HepG2 (cell line): ENCODE results near the gene VEGFC. TPM values are rescaled to one million over a fixed set of nuclear protein-coding genes. Genes with fewer than 3 reads are reported as not detected.

Experiments used
- ATAC-seq: fragments of 200-7000 bp; cut with Tn5 transposase; 3 replicates; pipeline ENCODE4 v1.9.1; 2020; ENCODE audit warnings: mild to moderate bottlenecking, moderate library complexity
- BruUV-seq: library from RNA; stranded (reverse); fragments of 400-500 nt; replicated peaks from 2 replicates; lab custom pipeline; 2021; lab: Mats Ljungman, UMichigan
- CTCF ChIA-PET: fragments of 300-600 bp; formaldehyde crosslinking; extraction: SDS; loops from one replicate; lab custom pipeline; 2021; ENCODE audit warnings: low total read pairs, inconsistent platforms, low intra/inter-chr PET ratio; lab: Yijun Ruan, JAX
- POLR2A ChIA-PET: fragments of 350-600 bp; sonication (Branson Sonifier 250); formaldehyde crosslinking; loops from one replicate; lab custom pipeline; 2020; ENCODE audit warnings: antibody characterized with exemption, inconsistent platforms; lab: Yijun Ruan, JAX
- DNase-seq: peaks from one replicate; pipeline ENCODE4 v3.0.0-alpha.2; 2015; ENCODE audit warnings: low spot score
- FAIRE-seq: peaks from 3 replicates; lab custom pipeline; 2011; peaks lifted over from hg19 to GRCh38; lab: Jason Lieb, UNC
- H2AFZ ChIP-seq: one replicate; pipeline ENCODE4 v1.6.1; 2011; ENCODE audit warnings: low read length, inconsistent platforms
- H3K27ac ChIP-seq: fragments of 300-600 bp; 3 replicates; pipeline ENCODE4 v1.8.0; 2011; ENCODE audit warnings: mixed run types, mild to moderate bottlenecking, mixed read lengths, low read length, inconsistent platforms; ENCODE audit not compliant: insufficient read depth; ENCODE audit errors: extremely low read length
- H3K27me3 ChIP-seq, 2 experiments: fragments of 200-600 bp in 1 of 2; 2 replicates in 1 of 2; 3 replicates in 1 of 2; pipeline versions ENCODE4 v1.6.0 to v1.8.0; 2011; ENCODE audit warnings: low read length in 2 of 2, mild to moderate bottlenecking in 2 of 2, moderate library complexity in 2 of 2, inconsistent platforms in 1 of 2; ENCODE audit not compliant: insufficient read depth in 2 of 2, control insufficient read depth in 1 of 2
- H3K36me3 ChIP-seq, 2 experiments: fragments of 200-600 bp in 1 of 2; replicated peaks in 1 of 2; 2 replicates in 1 of 2; 3 replicates in 1 of 2; pipeline versions ENCODE4 v1.5.1 to v1.8.0; 2011; ENCODE audit warnings: low read length in 2 of 2, inconsistent platforms in 1 of 2; ENCODE audit not compliant: insufficient read depth in 2 of 2, control insufficient read depth in 1 of 2
- H3K4me1 ChIP-seq: 2 replicates; pipeline ENCODE4 v1.5.1; 2012; ENCODE audit warnings: low read length, inconsistent platforms; ENCODE audit not compliant: insufficient read depth
- H3K4me2 ChIP-seq: 2 replicates; pipeline ENCODE4 v1.6.0; 2011; ENCODE audit warnings: low read depth, low read length, inconsistent platforms
- H3K4me3 ChIP-seq, 3 experiments: fragments of 200-600 bp in 1 of 3; sonication (generic), shearing (Covaris generic) in 1 of 3; replicated peaks in 1 of 3; 2 replicates each; pipeline ENCODE4 v1.5.1; 2011 to 2016; ENCODE audit warnings: low read length in 3 of 3, inconsistent platforms in 2 of 3, low read depth in 2 of 3, mild to moderate bottlenecking in 2 of 3, control low read depth in 1 of 3, mixed read lengths in 1 of 3; ENCODE audit not compliant: insufficient read depth in 1 of 3
- H3K79me2 ChIP-seq: one replicate; pipeline ENCODE4 v1.6.1; 2011; ENCODE audit warnings: low read length, inconsistent platforms; ENCODE audit not compliant: insufficient read depth
- H3K9ac ChIP-seq: 2 replicates; pipeline ENCODE4 v1.6.0; 2011; ENCODE audit warnings: mild to moderate bottlenecking, low read depth, low read length, inconsistent platforms; ENCODE audit not compliant: insufficient read depth
- H3K9me3 ChIP-seq: 2 replicates; pipeline ENCODE4 v1.5.1; 2012; ENCODE audit warnings: mild to moderate bottlenecking, low read length
- H4K20me1 ChIP-seq: 2 replicates; pipeline ENCODE4 v1.6.0; 2011; ENCODE audit warnings: inconsistent platforms, mild to moderate bottlenecking, low read length, moderate library complexity; ENCODE audit not compliant: insufficient read depth
- BRCA1 ChIP-seq: sonication (generic); formaldehyde crosslinking; IDR thresholded peaks from 2 replicates; pipeline ENCODE4 v1.4.0; 2020; ENCODE audit warnings: missing genetic modification reagents
- CBX2 ChIP-seq, 2 experiments: fragments of 200-600 bp in 1 of 2; sonication (generic); formaldehyde crosslinking in 1 of 2; IDR thresholded peaks; 2 replicates each; pipeline versions ENCODE4 v1.7.0 to v1.8.1; 2018 to 2022; ENCODE audit warnings: low read depth in 2 of 2, low read length in 1 of 2, mild to moderate bottlenecking in 1 of 2, missing genetic modification reagents in 1 of 2
- FOXJ3 ChIP-seq: sonication (generic); formaldehyde crosslinking; IDR thresholded peaks from 2 replicates; pipeline ENCODE4 v1.4.0; 2020; ENCODE audit warnings: missing genetic modification reagents, mild to moderate bottlenecking, borderline replicate concordance
- HDAC6 ChIP-seq: fragments of 200-600 bp; sonication (generic); IDR thresholded peaks from 2 replicates; pipeline ENCODE4 v1.7.0; 2017; ENCODE audit warnings: mild to moderate bottlenecking, antibody characterized with exemption, low read length, low read depth
- HNRNPUL1 ChIP-seq: fragments of 200-400 bp; formaldehyde crosslinking; IDR thresholded peaks from 2 replicates; pipeline ENCODE4 v1.6.1; 2017; ENCODE audit warnings: low read depth, mild to moderate bottlenecking, low read length, moderate library complexity
- KLF9 ChIP-seq: IDR thresholded peaks from 2 replicates; pipeline ENCODE4 v1.6.1; 2016; ENCODE audit warnings: low read depth
- ZFAT ChIP-seq: sonication (generic); formaldehyde crosslinking; conservative IDR thresholded peaks from 2 replicates; pipeline ENCODE4 v1.8.1; 2023; ENCODE audit warnings: missing genetic modification reagents, inconsistent platforms
- ZNF296 ChIP-seq: sonication (generic); formaldehyde crosslinking; conservative IDR thresholded peaks from 2 replicates; pipeline ENCODE4 v1.5.0; 2020; ENCODE audit warnings: mild to moderate bottlenecking, missing genetic modification reagents
- ZNF557 ChIP-seq: sonication (generic); formaldehyde crosslinking; IDR thresholded peaks from 2 replicates; pipeline ENCODE4 v1.4.0; 2020; ENCODE audit warnings: missing genetic modification reagents
- ZNF768 ChIP-seq: sonication (generic); formaldehyde crosslinking; IDR thresholded peaks from 2 replicates; pipeline ENCODE4 v1.4.0; 2020; ENCODE audit warnings: missing genetic modification reagents
- ZSCAN21 ChIP-seq: sonication (generic); formaldehyde crosslinking; IDR thresholded peaks from 2 replicates; pipeline ENCODE4 v1.8.0; 2022; ENCODE audit warnings: mild to moderate bottlenecking, missing genetic modification reagents, moderate library complexity, borderline replicate concordance
- WGBS: methylation state at CpG from one replicate; pipeline ENCODE4 v1.1.6; 2017; ENCODE audit warnings: low lambda C conversion rate; 5-methylcytosine and 5-hydroxymethylcytosine counted together
- in situ Hi-C: cut with HindIII; loops from 2 replicates; pipeline ENCODE4 v1.10.0; 2017; ENCODE audit warnings: low pct_unique_long_range_greater_than_20kb; ENCODE audit not compliant: extremely low pct_ligation_motif_present
- intact Hi-C: fragments of 100-400 bp; cut with micrococcal nuclease; formaldehyde crosslinking; loops from one replicate; pipeline ENCODE4 v1.10.0; 2022; ENCODE audit not compliant: unreplicated experiment
- polyA plus RNA-seq, 8 experiments: library from polyadenylated mRNA; depleted of rRNA in 3 of 8; stranded (reverse) in 7 of 8; unstranded in 1 of 8; fragments of >200 nt; fragmentation: Illumina TruSeq in 4 of 8; extraction: Trizol in 4 of 8; gene quantifications; 2 replicates each; pipeline versions ENCODE4 v1.2.1 to v1.2.3, GENCODE V29; 2011 to 2016; ENCODE audit warnings: low read depth in 4 of 8, missing spikeins in 1 of 8, mixed read lengths in 1 of 8; ENCODE audit not compliant: insufficient read depth in 1 of 8
- total RNA-seq, 5 experiments: library from RNA; depleted of rRNA; stranded (reverse); fragments of >200 nt; fragmentation: Illumina TruSeq; extraction: Trizol; gene quantifications; 2 replicates each; pipeline ENCODE4 v1.2.3, GENCODE V29; 2016; ENCODE audit warnings: low read depth in 1 of 5
- TF ChIP-seq, protein P1 (sequence below): sonication (generic); formaldehyde crosslinking; IDR thresholded peaks from 2 replicates; pipeline ENCODE4 v1.8.1; 2023; ENCODE audit warnings: missing genetic modification reagents, inconsistent platforms, borderline replicate concordance
- TF ChIP-seq, protein P2 (sequence below): sonication (generic); formaldehyde crosslinking; IDR thresholded peaks from 2 replicates; pipeline ENCODE4 v1.4.0; 2020; ENCODE audit warnings: missing genetic modification reagents

Gene VEGFC
- total and polyA plus RNA-seq, 2 of the 13 experiments (the other 11 are each of a cell fraction or from before 2014, with no cell fraction given), result not detected

DNA sequence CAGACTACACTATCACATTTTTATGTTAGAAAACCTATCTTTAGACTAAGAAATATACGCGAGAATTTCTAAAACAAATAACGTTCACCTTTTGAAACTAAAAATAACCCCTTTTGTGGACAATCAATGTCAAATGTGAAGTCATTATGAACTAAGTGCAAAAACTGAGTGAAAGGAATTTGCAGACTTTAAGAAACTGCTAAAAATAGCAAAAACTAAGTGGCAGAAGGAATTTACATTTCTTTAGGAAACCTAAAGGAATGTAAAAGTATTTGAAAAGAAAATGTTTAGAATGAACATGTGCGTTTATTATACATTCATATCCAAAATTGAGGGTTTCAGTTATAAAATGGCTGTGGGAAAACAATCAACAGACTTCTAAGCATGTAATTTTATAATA lies 58.3 kb downstream of the VEGFC start:
- CTCF ChIA-PET, result no interaction called here
- no peak for FAIRE-seq

More for the DNA sequence above, 58.3 kb downstream of the VEGFC start:
- H3K4me1 ChIP-seq, result no peaks in the 10 kb centered on the region
- in situ Hi-C loops (no loop called here), intact Hi-C loops (no loop called here)
- no peak for ATAC-seq
- H3K4me2 ChIP-seq, result no peak overlapping the region
- 3% methylated on average over 4 of the region's 4 CpGs for WGBS
- H3K36me3 ChIP-seq, result no peaks in the 10 kb centered on the region
- no peak overlapping the region for H3K9ac ChIP-seq
- H3K27me3 ChIP-seq, result no peaks in the 10 kb centered on the region
- no peaks in the 10 kb centered on the region; the same call in 1 of the 2 replicates for H4K20me1 ChIP-seq
- no peak overlapping the region for H3K4me3 ChIP-seq
- TF ChIP-seq CBX2 (IDR thresholded peaks at IDR 0.05; ENCODE audit: low read depth, low read length) (no peak), CBX2 (CRISPR knock-in tag; IDR thresholded peaks at IDR 0.05; ENCODE audit: low read depth) (no peak), BRCA1 (CRISPR knock-in tag) (no peak), ZNF768 (CRISPR knock-in tag) (no peak), ZNF296 (CRISPR knock-in tag) (no peak), ZSCAN21 (CRISPR knock-in tag) (no peak), HNRNPUL1 (no peak), ZNF557 (no peak), FOXJ3 (no peak), KLF9 (CRISPR knock-in tag) (no peak), HDAC6 (no peak), ZFAT (CRISPR knock-in tag) (no peak)
- TF ChIP-seq, protein P1, sequence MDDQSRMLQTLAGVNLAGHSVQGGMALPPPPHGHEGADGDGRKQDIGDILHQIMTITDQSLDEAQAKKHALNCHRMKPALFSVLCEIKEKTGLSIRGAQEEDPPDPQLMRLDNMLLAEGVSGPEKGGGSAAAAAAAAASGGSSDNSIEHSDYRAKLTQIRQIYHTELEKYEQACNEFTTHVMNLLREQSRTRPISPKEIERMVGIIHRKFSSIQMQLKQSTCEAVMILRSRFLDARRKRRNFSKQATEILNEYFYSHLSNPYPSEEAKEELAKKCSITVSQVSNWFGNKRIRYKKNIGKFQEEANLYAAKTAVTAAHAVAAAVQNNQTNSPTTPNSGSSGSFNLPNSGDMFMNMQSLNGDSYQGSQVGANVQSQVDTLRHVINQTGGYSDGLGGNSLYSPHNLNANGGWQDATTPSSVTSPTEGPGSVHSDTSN (CRISPR knock-in tag), result no peak
- TF ChIP-seq, protein P2, sequence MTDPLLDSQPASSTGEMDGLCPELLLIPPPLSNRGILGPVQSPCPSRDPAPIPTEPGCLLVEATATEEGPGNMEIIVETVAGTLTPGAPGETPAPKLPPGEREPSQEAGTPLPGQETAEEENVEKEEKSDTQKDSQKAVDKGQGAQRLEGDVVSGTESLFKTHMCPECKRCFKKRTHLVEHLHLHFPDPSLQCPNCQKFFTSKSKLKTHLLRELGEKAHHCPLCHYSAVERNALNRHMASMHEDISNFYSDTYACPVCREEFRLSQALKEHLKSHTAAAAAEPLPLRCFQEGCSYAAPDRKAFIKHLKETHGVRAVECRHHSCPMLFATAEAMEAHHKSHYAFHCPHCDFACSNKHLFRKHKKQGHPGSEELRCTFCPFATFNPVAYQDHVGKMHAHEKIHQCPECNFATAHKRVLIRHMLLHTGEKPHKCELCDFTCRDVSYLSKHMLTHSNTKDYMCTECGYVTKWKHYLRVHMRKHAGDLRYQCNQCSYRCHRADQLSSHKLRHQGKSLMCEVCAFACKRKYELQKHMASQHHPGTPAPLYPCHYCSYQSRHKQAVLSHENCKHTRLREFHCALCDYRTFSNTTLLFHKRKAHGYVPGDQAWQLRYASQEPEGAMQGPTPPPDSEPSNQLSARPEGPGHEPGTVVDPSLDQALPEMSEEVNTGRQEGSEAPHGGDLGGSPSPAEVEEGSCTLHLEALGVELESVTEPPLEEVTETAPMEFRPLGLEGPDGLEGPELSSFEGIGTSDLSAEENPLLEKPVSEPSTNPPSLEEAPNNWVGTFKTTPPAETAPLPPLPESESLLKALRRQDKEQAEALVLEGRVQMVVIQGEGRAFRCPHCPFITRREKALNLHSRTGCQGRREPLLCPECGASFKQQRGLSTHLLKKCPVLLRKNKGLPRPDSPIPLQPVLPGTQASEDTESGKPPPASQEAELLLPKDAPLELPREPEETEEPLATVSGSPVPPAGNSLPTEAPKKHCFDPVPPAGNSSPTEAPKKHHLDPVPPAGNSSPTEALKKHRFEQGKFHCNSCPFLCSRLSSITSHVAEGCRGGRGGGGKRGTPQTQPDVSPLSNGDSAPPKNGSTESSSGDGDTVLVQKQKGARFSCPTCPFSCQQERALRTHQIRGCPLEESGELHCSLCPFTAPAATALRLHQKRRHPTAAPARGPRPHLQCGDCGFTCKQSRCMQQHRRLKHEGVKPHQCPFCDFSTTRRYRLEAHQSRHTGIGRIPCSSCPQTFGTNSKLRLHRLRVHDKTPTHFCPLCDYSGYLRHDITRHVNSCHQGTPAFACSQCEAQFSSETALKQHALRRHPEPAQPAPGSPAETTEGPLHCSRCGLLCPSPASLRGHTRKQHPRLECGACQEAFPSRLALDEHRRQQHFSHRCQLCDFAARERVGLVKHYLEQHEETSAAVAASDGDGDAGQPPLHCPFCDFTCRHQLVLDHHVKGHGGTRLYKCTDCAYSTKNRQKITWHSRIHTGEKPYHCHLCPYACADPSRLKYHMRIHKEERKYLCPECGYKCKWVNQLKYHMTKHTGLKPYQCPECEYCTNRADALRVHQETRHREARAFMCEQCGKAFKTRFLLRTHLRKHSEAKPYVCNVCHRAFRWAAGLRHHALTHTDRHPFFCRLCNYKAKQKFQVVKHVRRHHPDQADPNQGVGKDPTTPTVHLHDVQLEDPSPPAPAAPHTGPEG (CRISPR knock-in tag), result no peak
- H3K79me2 ChIP-seq, result no peaks in the 10 kb centered on the region
- no peaks in the 10 kb centered on the region for H3K9me3 ChIP-seq
- no peak overlapping the region for H2AFZ ChIP-seq
- no TSS peak for BruUV-seq
- no peak for DNase-seq
- POLR2A ChIA-PET, result no interaction called here
- H3K27ac ChIP-seq, result no peak overlapping the region
